HG03159 (cell line): Measurements from ENCODE around the gene CDIPT.

ENCODE experiments used
- ATAC-seq: cut with Tn5 transposase; IDR thresholded peaks from one replicate; pipeline ENCODE4 v1.9.1; 2021; ENCODE audit warnings: mild to moderate bottlenecking, moderate library complexity; ENCODE audit not compliant: unreplicated experiment

Gene CDIPT

DNA sequence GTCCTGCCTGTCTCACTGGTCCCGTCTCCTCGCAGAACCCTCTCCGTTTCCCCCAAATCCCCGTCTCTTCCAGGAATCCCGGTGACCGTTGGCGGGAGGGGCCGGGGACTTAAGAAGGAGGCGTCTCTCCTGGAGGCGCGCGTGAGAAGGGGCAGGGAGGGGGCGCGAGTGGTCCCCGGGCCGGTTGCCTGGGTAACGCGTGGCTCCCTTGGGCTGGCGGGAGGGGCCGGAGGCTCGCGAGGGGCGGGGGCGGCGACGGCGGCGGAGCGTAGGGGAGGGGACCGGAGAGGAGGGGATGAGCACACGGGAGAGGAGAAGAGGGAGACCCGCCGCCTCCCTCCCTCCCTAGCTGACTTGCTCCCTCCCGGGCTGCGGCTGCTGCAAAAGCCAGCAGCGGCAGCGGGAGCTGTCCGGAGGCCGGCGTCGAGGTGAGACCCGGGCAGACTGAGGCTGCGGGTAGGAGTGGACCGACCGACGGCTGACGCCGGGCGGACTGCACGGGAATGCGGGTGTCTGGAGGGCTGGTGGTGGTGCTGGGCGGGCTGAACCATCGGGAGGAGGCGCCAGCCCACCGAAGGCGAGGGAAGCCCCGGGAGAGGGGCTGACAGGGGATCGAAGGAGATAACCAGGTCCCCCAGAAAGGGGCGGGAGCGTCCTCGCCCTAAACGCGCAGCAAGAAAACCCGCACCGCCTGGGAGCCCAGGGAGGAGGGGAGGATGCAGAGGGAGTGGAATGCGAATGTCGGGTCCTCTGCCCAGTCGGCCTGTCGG lies 50.9 kb downstream of the CDIPT start, which contains the start of gene PRRT2:
Gene PRRT2 (plus strand): TSS at position 298 of the 770 bp plus-strand sequence. CDS start 862 bp downstream, outside the sequence.
- ATAC-seq: no peak

GRCh38 chr16:29811170-29811895 lies 51.7 kb downstream of the CDIPT start:
- ATAC-seq: no peak

DNA sequence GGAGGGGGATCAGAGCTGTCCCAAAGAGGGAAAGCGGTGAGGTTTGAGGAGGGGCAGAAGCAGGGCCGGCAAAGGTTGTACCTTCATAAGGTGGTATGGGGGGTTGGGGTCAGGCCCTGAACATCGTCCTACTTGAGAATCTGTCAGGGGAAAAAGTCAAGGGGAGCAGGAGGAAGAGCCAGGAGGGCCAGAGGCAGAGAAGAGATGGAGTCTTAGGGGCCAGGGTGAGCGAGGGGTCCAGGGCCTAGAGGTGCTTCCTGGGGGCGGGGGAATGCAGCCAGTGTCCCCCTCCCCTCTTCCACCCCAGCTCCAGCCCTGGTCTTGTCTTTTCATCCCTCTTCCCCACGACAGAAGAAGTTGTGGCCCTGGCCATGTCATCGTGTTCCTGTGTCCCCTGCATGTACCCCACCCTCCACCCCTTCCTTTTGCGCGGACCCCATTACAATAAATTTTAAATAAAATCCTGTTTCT lies 52.3 kb downstream of the CDIPT start:
- no peak for ATAC-seq

- ATAC-seq: no peak
Measured at GRCh38 chr16:29809850-29810698, 53.0 kb downstream of the CDIPT start.

DNA sequence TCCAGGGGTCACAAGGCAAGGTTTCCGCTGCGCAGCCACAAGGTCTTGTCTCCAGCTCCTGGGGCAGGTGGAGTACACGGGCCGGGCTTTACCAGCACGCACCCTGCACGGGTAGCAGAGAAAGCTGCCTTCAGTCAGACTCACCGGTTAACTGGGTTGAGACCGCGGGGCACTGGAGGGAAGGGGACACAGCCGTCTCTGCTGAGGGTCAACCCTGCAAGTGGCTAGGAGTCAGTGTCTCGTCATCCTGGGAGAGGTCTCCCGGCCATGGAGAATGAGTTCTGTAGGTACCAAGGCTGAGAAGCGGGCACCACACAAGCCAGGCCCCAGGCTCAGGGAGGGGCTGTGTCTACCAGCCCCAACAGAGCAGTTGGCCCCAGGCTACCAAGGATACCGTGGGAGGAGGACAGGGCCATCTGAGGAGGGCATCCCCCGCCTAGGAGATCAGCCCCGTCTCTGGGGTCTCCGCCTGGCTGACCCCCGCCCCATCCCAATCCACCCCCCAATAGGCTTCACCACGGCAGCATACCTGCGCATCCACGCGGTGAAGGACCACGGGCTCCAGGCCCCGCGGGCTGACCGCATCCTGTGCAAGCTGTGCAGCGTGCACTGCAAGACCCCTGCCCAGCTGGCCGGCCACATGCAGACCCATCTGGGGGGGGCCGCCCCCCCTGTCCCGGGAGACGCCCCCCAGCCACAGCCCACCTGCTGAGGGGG lies 53.8 kb downstream of the CDIPT start:
- no peak for ATAC-seq
